HepG2 (cell line): ENCODE measurements around the gene NEDD8. TPM values are rescaled to one million over a fixed set of nuclear protein-coding genes. Genes with fewer than 3 reads are reported as not detected.

Experiments used
- ETS1 ChIP-seq: sonication (generic); formaldehyde crosslinking; IDR thresholded peaks from 2 replicates; pipeline ENCODE4 v1.4.0; 2020; ENCODE audit warnings: missing genetic modification reagents
- JARID2 ChIP-seq: sonication (generic); formaldehyde crosslinking; IDR thresholded peaks from 2 replicates; pipeline ENCODE4 v1.8.1; 2023; ENCODE audit warnings: missing genetic modification reagents, inconsistent platforms; ENCODE audit not compliant: insufficient replicate concordance
- PHF20 ChIP-seq: sonication (generic); formaldehyde crosslinking; IDR thresholded peaks from 2 replicates; pipeline ENCODE4 v1.5.0; 2020; ENCODE audit warnings: mild to moderate bottlenecking, missing genetic modification reagents
- PRDM15 ChIP-seq: sonication (generic); formaldehyde crosslinking; IDR thresholded peaks from 2 replicates; pipeline ENCODE4 v1.4.0; 2020; ENCODE audit warnings: missing genetic modification reagents
- RBAK ChIP-seq: sonication (generic); formaldehyde crosslinking; IDR thresholded peaks from 2 replicates; pipeline ENCODE4 v1.5.1; 2020; ENCODE audit warnings: mild to moderate bottlenecking, missing genetic modification reagents
- SAP130 ChIP-seq: IDR thresholded peaks from 2 replicates; pipeline ENCODE4 v1.6.1; 2016; ENCODE audit warnings: low read depth
- USF2 ChIP-seq, 2 experiments: sonication (generic) in 1 of 2; formaldehyde crosslinking in 1 of 2; IDR thresholded peaks; 2 replicates each; pipeline versions ENCODE4 v1.5.1 to v1.6.1; 2011 to 2020; ENCODE audit warnings: borderline replicate concordance in 1 of 2, low read depth in 1 of 2, low read length in 1 of 2, mild to moderate bottlenecking in 1 of 2, missing genetic modification reagents in 1 of 2, moderate library complexity in 1 of 2
- ZBTB49 ChIP-seq: sonication (generic); formaldehyde crosslinking; IDR thresholded peaks from 2 replicates; pipeline ENCODE4 v1.4.0; 2020; ENCODE audit warnings: missing genetic modification reagents, borderline replicate concordance
- ZMYM3 ChIP-seq: sonication (generic); formaldehyde crosslinking; IDR thresholded peaks from 2 replicates; pipeline ENCODE4 v1.5.1; 2020; ENCODE audit warnings: mild to moderate bottlenecking, missing genetic modification reagents
- ZNF256 ChIP-seq: sonication (generic); formaldehyde crosslinking; conservative IDR thresholded peaks from 2 replicates; pipeline ENCODE4 v1.4.0; 2020; ENCODE audit warnings: missing genetic modification reagents
- ZNF333 ChIP-seq: sonication (generic); formaldehyde crosslinking; IDR thresholded peaks from 2 replicates; pipeline ENCODE4 v1.4.0; 2020; ENCODE audit warnings: mild to moderate bottlenecking, missing genetic modification reagents, borderline replicate concordance
- ZNF383 ChIP-seq: sonication (generic); formaldehyde crosslinking; IDR thresholded peaks from 2 replicates; pipeline ENCODE4 v1.4.0; 2020; ENCODE audit warnings: missing genetic modification reagents, mild to moderate bottlenecking, borderline replicate concordance
- ZNF567 ChIP-seq: sonication (generic); formaldehyde crosslinking; IDR thresholded peaks from 2 replicates; pipeline ENCODE4 v1.8.1; 2023; ENCODE audit warnings: mild to moderate bottlenecking, missing genetic modification reagents, borderline replicate concordance
- ZNF644 ChIP-seq: IDR thresholded peaks from 2 replicates; pipeline ENCODE4 v1.6.1; 2016; ENCODE audit warnings: low read depth
- ZNF691 ChIP-seq: sonication (generic); formaldehyde crosslinking; IDR thresholded peaks from 2 replicates; pipeline ENCODE4 v1.4.0; 2020; ENCODE audit warnings: missing genetic modification reagents, low read depth, mild to moderate bottlenecking, borderline replicate concordance
- ZNF724P ChIP-seq: sonication (generic); formaldehyde crosslinking; IDR thresholded peaks from 2 replicates; pipeline ENCODE4 v1.8.0; 2022; ENCODE audit warnings: missing genetic modification reagents, borderline replicate concordance
- ZNF800 ChIP-seq: sonication (generic); formaldehyde crosslinking; IDR thresholded peaks from 2 replicates; pipeline ENCODE4 v1.4.0; 2020; ENCODE audit warnings: missing genetic modification reagents
- polyA plus RNA-seq, 8 experiments: library from polyadenylated mRNA; depleted of rRNA in 3 of 8; stranded (reverse) in 7 of 8; unstranded in 1 of 8; fragments of >200 nt; fragmentation: Illumina TruSeq in 4 of 8; extraction: Trizol in 4 of 8; gene quantifications; 2 replicates each; pipeline versions ENCODE4 v1.2.1 to v1.2.3, GENCODE V29; 2011 to 2016; ENCODE audit warnings: low read depth in 4 of 8, missing spikeins in 1 of 8, mixed read lengths in 1 of 8; ENCODE audit not compliant: insufficient read depth in 1 of 8
- total RNA-seq, 5 experiments: library from RNA; depleted of rRNA; stranded (reverse); fragments of >200 nt; fragmentation: Illumina TruSeq; extraction: Trizol; gene quantifications; 2 replicates each; pipeline ENCODE4 v1.2.3, GENCODE V29; 2016; ENCODE audit warnings: low read depth in 1 of 5

The NEDD8 gene
- total and polyA plus RNA-seq, 2 of the 13 experiments (the other 11 are each of a cell fraction or from before 2014, with no cell fraction given): 535 to 713 TPM

- no peak for TF ChIP-seq USF2 (IDR thresholded peaks at IDR 0.05; ENCODE audit: low read depth, low read length)
- no peak for TF ChIP-seq USF2 (CRISPR knock-in tag; IDR thresholded peaks at IDR 0.05; ENCODE audit: borderline replicate concordance)
- TF ChIP-seq ZMYM3: no peak
- no peak for TF ChIP-seq PHF20
- no peak for TF ChIP-seq ZNF644 (CRISPR knock-in tag)
- TF ChIP-seq JARID2 (CRISPR knock-in tag): no peak
- no peak for TF ChIP-seq SAP130 (CRISPR knock-in tag)
- TF ChIP-seq PRDM15: no peak
- no peak for TF ChIP-seq ZNF256
- no peak for TF ChIP-seq ZNF567 (CRISPR knock-in tag)
- TF ChIP-seq ZNF691: peak; percentile 45; the same call in 1 of the 2 replicates
- TF ChIP-seq ETS1 (CRISPR knock-in tag): no peak
- no peak for TF ChIP-seq ZNF383 (CRISPR knock-in tag)
- no peak for TF ChIP-seq ZNF333 (CRISPR knock-in tag)
- 0 out of 2 replicates have a peak, but pooled peaks have one; percentile 2 for TF ChIP-seq ZBTB49 (CRISPR knock-in tag)
- TF ChIP-seq RBAK (CRISPR knock-in tag): no peak
- no peak for TF ChIP-seq ZNF800 (CRISPR knock-in tag)
- TF ChIP-seq ZNF724P (CRISPR knock-in tag): peak; percentile 22; the same call in 1 of the 2 replicates
These were observed 37.3 kb downstream of the NEDD8 start (continued) for GRCh38 chr14:24194873-24195185.
